Measurements from ENCODE around the gene AFAP1L1. TPM values are rescaled to one million over a fixed set of nuclear protein-coding genes. Genes with fewer than 3 reads are reported as not detected.

AFAP1L1 gene
- total and polyA plus RNA-seq, 4 donors = 2.1 to 11.6 (median 4.0) TPM

DNA sequence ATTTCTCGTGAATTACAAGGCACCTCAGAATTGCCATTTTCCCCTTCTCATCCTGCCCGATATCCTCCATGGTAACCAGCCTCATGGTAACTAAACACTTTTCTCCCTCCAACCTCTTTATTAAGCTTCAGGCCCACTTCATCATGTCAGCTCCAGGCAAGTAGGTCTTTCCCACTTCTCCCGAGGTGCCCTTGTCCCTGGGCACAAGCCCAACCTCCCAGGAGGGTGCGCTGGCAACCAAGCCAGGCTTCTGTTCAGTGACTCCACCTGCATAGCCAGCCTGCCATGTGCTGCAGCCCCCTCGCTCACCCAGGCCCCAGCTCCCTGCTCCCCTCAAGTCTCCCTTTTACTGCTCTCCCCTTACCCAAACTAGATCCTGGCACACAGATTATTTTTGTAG is 47.4 kb upstream of the AFAP1L1 start:
- peaks cover 4 to 24% (median 20%) of the 10 kb centered on the region in 4 donors for H3K36me3 ChIP-seq (ENCODE audit: control insufficient read depth in 4 of 4, insufficient read depth in 3 of 4, low read depth in 1 of 4, low read length in 3 of 4)
- H3K4me1 ChIP-seq (ENCODE audit: control insufficient read depth in 4 of 4, insufficient read depth in 4 of 4, low read length in 3 of 4) = peaks cover 0 to 25% (median 20%) of the 10 kb centered on the region in 4 donors
- H3K27me3 ChIP-seq (ENCODE audit: control insufficient read depth in 4 of 4, insufficient read depth in 4 of 4, low read length in 3 of 4) = no peaks in the 10 kb centered on the region
- TF ChIP-seq SP1 (IDR thresholded peaks at IDR 0.05) (no peak), EGR1 (IDR thresholded peaks at IDR 0.05; ENCODE audit: low read depth in 2 of 2) (no peak), FOXA2 (IDR thresholded peaks at IDR 0.05) (no peak), REST (IDR thresholded peaks at IDR 0.05) (no peak), ATF3 (IDR thresholded peaks at IDR 0.05) (no peak), HNF4A (conservative IDR thresholded peaks at IDR 0.05) (no peak), TAF1 (conservative IDR thresholded peaks at IDR 0.05) (no peak), RXRA (IDR thresholded peaks at IDR 0.05) (no peak), RAD21 (IDR thresholded peaks at IDR 0.05) (no peak), HNF4G (IDR thresholded peaks at IDR 0.05) (no peak), GABPA (IDR thresholded peaks at IDR 0.05 in 1 of 2, conservative IDR thresholded peaks at IDR 0.05 in 1 of 2) (no peak), YY1 (IDR thresholded peaks at IDR 0.05) (no peak), JUND (IDR thresholded peaks at IDR 0.05) (no peak), NR2F2 (IDR thresholded peaks at IDR 0.05) (no peak), FOXA1 (IDR thresholded peaks at IDR 0.05) (no peak)
- TF ChIP-seq, protein P1, sequence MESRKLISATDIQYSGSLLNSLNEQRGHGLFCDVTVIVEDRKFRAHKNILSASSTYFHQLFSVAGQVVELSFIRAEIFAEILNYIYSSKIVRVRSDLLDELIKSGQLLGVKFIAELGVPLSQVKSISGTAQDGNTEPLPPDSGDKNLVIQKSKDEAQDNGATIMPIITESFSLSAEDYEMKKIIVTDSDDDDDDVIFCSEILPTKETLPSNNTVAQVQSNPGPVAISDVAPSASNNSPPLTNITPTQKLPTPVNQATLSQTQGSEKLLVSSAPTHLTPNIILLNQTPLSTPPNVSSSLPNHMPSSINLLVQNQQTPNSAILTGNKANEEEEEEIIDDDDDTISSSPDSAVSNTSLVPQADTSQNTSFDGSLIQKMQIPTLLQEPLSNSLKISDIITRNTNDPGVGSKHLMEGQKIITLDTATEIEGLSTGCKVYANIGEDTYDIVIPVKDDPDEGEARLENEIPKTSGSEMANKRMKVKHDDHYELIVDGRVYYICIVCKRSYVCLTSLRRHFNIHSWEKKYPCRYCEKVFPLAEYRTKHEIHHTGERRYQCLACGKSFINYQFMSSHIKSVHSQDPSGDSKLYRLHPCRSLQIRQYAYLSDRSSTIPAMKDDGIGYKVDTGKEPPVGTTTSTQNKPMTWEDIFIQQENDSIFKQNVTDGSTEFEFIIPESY (IDR thresholded peaks at IDR 0.05) = no peak
- TF ChIP-seq, protein P2, sequence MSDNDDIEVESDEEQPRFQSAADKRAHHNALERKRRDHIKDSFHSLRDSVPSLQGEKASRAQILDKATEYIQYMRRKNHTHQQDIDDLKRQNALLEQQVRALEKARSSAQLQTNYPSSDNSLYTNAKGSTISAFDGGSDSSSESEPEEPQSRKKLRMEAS (IDR thresholded peaks at IDR 0.05) = no peak
- TF ChIP-seq, protein P3, sequence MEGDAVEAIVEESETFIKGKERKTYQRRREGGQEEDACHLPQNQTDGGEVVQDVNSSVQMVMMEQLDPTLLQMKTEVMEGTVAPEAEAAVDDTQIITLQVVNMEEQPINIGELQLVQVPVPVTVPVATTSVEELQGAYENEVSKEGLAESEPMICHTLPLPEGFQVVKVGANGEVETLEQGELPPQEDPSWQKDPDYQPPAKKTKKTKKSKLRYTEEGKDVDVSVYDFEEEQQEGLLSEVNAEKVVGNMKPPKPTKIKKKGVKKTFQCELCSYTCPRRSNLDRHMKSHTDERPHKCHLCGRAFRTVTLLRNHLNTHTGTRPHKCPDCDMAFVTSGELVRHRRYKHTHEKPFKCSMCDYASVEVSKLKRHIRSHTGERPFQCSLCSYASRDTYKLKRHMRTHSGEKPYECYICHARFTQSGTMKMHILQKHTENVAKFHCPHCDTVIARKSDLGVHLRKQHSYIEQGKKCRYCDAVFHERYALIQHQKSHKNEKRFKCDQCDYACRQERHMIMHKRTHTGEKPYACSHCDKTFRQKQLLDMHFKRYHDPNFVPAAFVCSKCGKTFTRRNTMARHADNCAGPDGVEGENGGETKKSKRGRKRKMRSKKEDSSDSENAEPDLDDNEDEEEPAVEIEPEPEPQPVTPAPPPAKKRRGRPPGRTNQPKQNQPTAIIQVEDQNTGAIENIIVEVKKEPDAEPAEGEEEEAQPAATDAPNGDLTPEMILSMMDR (IDR thresholded peaks at IDR 0.05; ENCODE audit: low read depth, low read length, missing input control) = no peak
- WGBS = 87% methylated on average over 5 of the region's 5 CpGs
- H3K9me3 ChIP-seq (ENCODE audit: control insufficient read depth in 4 of 4, low read length in 3 of 4) = no peaks in the 10 kb centered on the region
- H3K27ac ChIP-seq (ENCODE audit: low read depth in 1 of 2, low read length in 2 of 2) = no peak overlapping the region
- H3K4me3 ChIP-seq (ENCODE audit: low read depth in 1 of 3, low read length in 3 of 3) = no peak overlapping the region
- no peak overlapping the region for H3K9ac ChIP-seq (ENCODE audit: low read depth in 1 of 2, low read length in 2 of 2)
- no peak for DNase-seq (ENCODE audit: low spot score)

All from liver (tissue), 9 donors.